GM23338 (cell line): ENCODE results near the gene PRPF18. TPM values are rescaled to one million over a fixed set of nuclear protein-coding genes. Genes with fewer than 3 reads are reported as not detected.

Experiments
- ATAC-seq: fragments of 200-7000 bp; cut with Tn5 transposase; 3 replicates; pipeline ENCODE4 v1.9.1; 2020
- DNase-seq: peaks from one replicate; pipeline ENCODE4 v3.0.0-alpha.2; 2015; ENCODE audit warnings: low spot score
- H2AFZ ChIP-seq: fragments of 200-600 bp; sonication (generic); 2 replicates; pipeline ENCODE4 v1.8.0; 2016; ENCODE audit warnings: antibody characterized with exemption, mild to moderate bottlenecking, moderate library complexity
- H3F3A ChIP-seq: fragments of 200-600 bp; sonication (generic); replicated peaks from 2 replicates; pipeline ENCODE4 v1.8.0; 2017; ENCODE audit warnings: antibody characterized with exemption, mixed run types, low read depth
- H3K27ac ChIP-seq: fragments of 200-600 bp; sonication (generic); 2 replicates; pipeline ENCODE4 v1.6.1; 2016; ENCODE audit warnings: low read depth
- H3K27me3 ChIP-seq: fragments of 200-600 bp; sonication (generic); 2 replicates; pipeline ENCODE4 v1.8.0; 2016; ENCODE audit warnings: mild to moderate bottlenecking, mixed run types, moderate library complexity; ENCODE audit not compliant: insufficient read depth
- H3K36me3 ChIP-seq: fragments of 200-600 bp; sonication (generic); 2 replicates; pipeline ENCODE4 v1.8.0; 2016; ENCODE audit warnings: mild to moderate bottlenecking; ENCODE audit not compliant: insufficient read depth
- H3K4me1 ChIP-seq: fragments of 200-600 bp; sonication (generic); 2 replicates; pipeline ENCODE4 v1.8.0; 2016; ENCODE audit warnings: mild to moderate bottlenecking, moderate library complexity; ENCODE audit not compliant: insufficient read depth
- H3K4me2 ChIP-seq: fragments of 200-600 bp; sonication (generic); 2 replicates; pipeline ENCODE4 v1.7.1; 2017; ENCODE audit warnings: mixed run types
- H3K4me3 ChIP-seq: fragments of 200-600 bp; sonication (generic); 2 replicates; pipeline ENCODE4 v1.6.1; 2016; ENCODE audit warnings: mixed run types
- H3K79me2 ChIP-seq: fragments of 200-600 bp; sonication (generic); replicated peaks from 2 replicates; pipeline ENCODE4 v1.8.0; 2017; ENCODE audit warnings: mild to moderate bottlenecking; ENCODE audit not compliant: insufficient read depth
- H3K9me2 ChIP-seq: fragments of 200-600 bp; sonication (generic); 2 replicates; pipeline ENCODE4 v1.8.0; 2017; ENCODE audit not compliant: insufficient read depth
- H4K20me1 ChIP-seq: fragments of 200-600 bp; sonication (generic); replicated peaks from 2 replicates; pipeline ENCODE4 v1.8.0; 2017; ENCODE audit warnings: mild to moderate bottlenecking; ENCODE audit not compliant: insufficient read depth
- H3K27ac Mint-ChIP-seq: 2 replicates; pipeline ENCODE4 v1.8.0; 2020; ENCODE audit warnings: inconsistent platforms, mild to moderate bottlenecking, moderate library complexity, mixed read lengths
- H3K27me3 Mint-ChIP-seq: 3 replicates; pipeline ENCODE4 v1.8.0; 2022; ENCODE audit warnings: low read depth, mild to moderate bottlenecking, moderate library complexity, mixed read lengths, inconsistent platforms; ENCODE audit not compliant: insufficient read depth, poor library complexity
- H3K36me3 Mint-ChIP-seq: 3 replicates; pipeline ENCODE4 v1.8.0; 2021; ENCODE audit warnings: low read depth, mild to moderate bottlenecking, inconsistent platforms, moderate library complexity, mixed read lengths
- H3K4me1 Mint-ChIP-seq: 3 replicates; pipeline ENCODE4 v1.8.0; 2020; ENCODE audit warnings: mild to moderate bottlenecking, inconsistent platforms, mixed read lengths
- H3K4me3 Mint-ChIP-seq: 3 replicates; pipeline ENCODE4 v1.8.0; 2021; ENCODE audit warnings: moderate library complexity, mild to moderate bottlenecking, inconsistent platforms, mixed read lengths
- H3K9me3 Mint-ChIP-seq: 3 replicates; pipeline ENCODE4 v1.8.0; 2020; ENCODE audit warnings: moderate library complexity, mild to moderate bottlenecking, inconsistent platforms, mixed read lengths
- CREB1 ChIP-seq: fragments of 250-450 bp; sonication (Bioruptor Pico); IDR thresholded peaks from 2 replicates; pipeline ENCODE4 v1.5.0; 2020; ENCODE audit warnings: low read depth, mild to moderate bottlenecking, moderate library complexity
- CTCF ChIP-seq, 2 experiments: fragments of 200-600 bp in 1 of 2; sonication (generic) in 1 of 2; conservative IDR thresholded peaks; 2 replicates each; pipeline versions ENCODE4 v1.5.1 to v1.6.1; 2016 to 2017; ENCODE audit warnings: antibody characterized with exemption in 2 of 2, low read depth in 2 of 2, mild to moderate bottlenecking in 2 of 2, moderate library complexity in 1 of 2
- ETS1 ChIP-seq: IDR thresholded peaks from 2 replicates; pipeline ENCODE4 v1.6.1; 2016; ENCODE audit warnings: antibody characterized with exemption
- EZH2 ChIP-seq: fragments of 200-600 bp; sonication (generic); IDR thresholded peaks from one replicate; pipeline ENCODE4 v1.8.0; 2017; ENCODE audit warnings: antibody characterized with exemption, mild to moderate bottlenecking, low read depth; ENCODE audit not compliant: unreplicated experiment
- EZH2phosphoT487 ChIP-seq: fragments of 200-600 bp; sonication (generic); IDR thresholded peaks from one replicate; pipeline ENCODE4 v1.8.1; 2018; ENCODE audit warnings: antibody characterized with exemption; ENCODE audit not compliant: unreplicated experiment
- JUNB ChIP-seq: IDR thresholded peaks from one replicate; pipeline ENCODE4 v1.6.1; 2016; ENCODE audit warnings: antibody characterized with exemption; ENCODE audit not compliant: unreplicated experiment
- NANOG ChIP-seq: IDR thresholded peaks from 2 replicates; pipeline ENCODE4 v1.6.1; 2016; ENCODE audit warnings: antibody characterized with exemption, borderline replicate concordance
- POLR2AphosphoS5 ChIP-seq: IDR thresholded peaks from 2 replicates; pipeline ENCODE4 v1.6.1; 2016; ENCODE audit warnings: antibody characterized with exemption, low read depth
- REST ChIP-seq: IDR thresholded peaks from one replicate; pipeline ENCODE4 v1.6.1; 2018; ENCODE audit warnings: antibody characterized with exemption; ENCODE audit not compliant: unreplicated experiment
- STAT1 ChIP-seq: IDR thresholded peaks from one replicate; pipeline ENCODE4 v1.6.1; 2016; ENCODE audit warnings: antibody characterized with exemption; ENCODE audit not compliant: unreplicated experiment
- ZNF114 ChIP-seq: fragments of 250-450 bp; sonication (Bioruptor Pico); IDR thresholded peaks from 2 replicates; pipeline ENCODE4 v1.5.0; 2020; ENCODE audit warnings: mild to moderate bottlenecking, moderate library complexity
- ZNF331 ChIP-seq: fragments of 250-450 bp; sonication (Bioruptor Pico); IDR thresholded peaks from 2 replicates; pipeline ENCODE4 v1.5.0; 2020; ENCODE audit warnings: low read depth, mild to moderate bottlenecking, moderate library complexity
- ZNF462 ChIP-seq: fragments of 250-450 bp; sonication (Bioruptor Pico); IDR thresholded peaks from 2 replicates; pipeline ENCODE4 v1.5.0; 2020; ENCODE audit warnings: mild to moderate bottlenecking, moderate library complexity
- polyA plus RNA-seq: library from polyadenylated mRNA; unstranded; fragments of >200 nt; fragmentation: Nextera tagmentation; extraction: Ambion mirVana; gene quantifications from 2 replicates; pipeline ENCODE4 v1.2.1, GENCODE V29; 2016
- total RNA-seq: library from RNA; depleted of rRNA; stranded (reverse); fragments of >200 nt; shearing (Covaris generic); gene quantifications from 2 replicates; pipeline ENCODE4 v1.2.3, GENCODE V29; 2014

Gene PRPF18
- total and polyA plus RNA-seq, 2 experiments from 2014 or later = 15.1 to 17.2 TPM

- no peak overlapping the region for H3K27ac Mint-ChIP-seq
- H3K4me1 Mint-ChIP-seq = peaks cover 14% of the 10 kb centered on the region; the same call in 2 of the 3 replicates
- no peaks in the 10 kb centered on the region for H3K79me2 ChIP-seq
- no peaks in the 10 kb centered on the region; the same call in 1 of the 2 replicates for H3K4me1 ChIP-seq
- no peak overlapping the region for H3K4me3 Mint-ChIP-seq
- ATAC-seq = no peak; the same call in 2 of the 3 replicates
- H2AFZ ChIP-seq = no peak overlapping the region
- H3K27me3 Mint-ChIP-seq = peaks cover 12% of the 10 kb centered on the region
- peaks cover 39% of the 10 kb centered on the region for H3K36me3 Mint-ChIP-seq
- no peaks in the 10 kb centered on the region for H4K20me1 ChIP-seq
- H3K27ac ChIP-seq = no peak overlapping the region
- no peak for DNase-seq
- H3K36me3 ChIP-seq = no peaks in the 10 kb centered on the region
- no peaks in the 10 kb centered on the region for H3K9me3 Mint-ChIP-seq
- H3K4me2 ChIP-seq = no peak overlapping the region
- no peaks in the 10 kb centered on the region for H3K27me3 ChIP-seq
- no peak for TF ChIP-seq REST
- TF ChIP-seq CTCF (conservative IDR thresholded peaks at IDR 0.05; ENCODE audit: low read depth in 2 of 2) = no peak
- TF ChIP-seq STAT1 = no peak
- no peak for TF ChIP-seq POLR2AphosphoS5
- no peak for TF ChIP-seq NANOG
- no peak for TF ChIP-seq JUNB
- TF ChIP-seq ZNF462 = no peak
- no peak for TF ChIP-seq ZNF331 (CRISPR knock-in tag)
- TF ChIP-seq ZNF114 = no peak
- TF ChIP-seq CREB1 (CRISPR knock-in tag) = no peak
- no peak for TF ChIP-seq EZH2
- TF ChIP-seq ETS1 = no peak
- TF ChIP-seq EZH2phosphoT487 = no peak
- H3F3A ChIP-seq = no peaks in the 10 kb centered on the region
- H3K9me2 ChIP-seq = no peaks in the 10 kb centered on the region
- no peak overlapping the region for H3K4me3 ChIP-seq
These were observed 72.3 kb downstream of the PRPF18 start for GRCh38 chr10:13658871-13659685.
